ENCODE results near the gene EIF2D. TPM values are rescaled to one million over a fixed set of nuclear protein-coding genes. Genes with fewer than 3 reads are reported as not detected.
A peak's percentile ranks its signal among the peaks of the same experiment; 100 is the strongest.

Gene EIF2D
- polyA plus RNA-seq, 1 donor from 2014 or later = 40.4 TPM

GRCh38 chr1:206609229-206609991 lies 2.9 kb downstream of the EIF2D start:
- peak overlapping the region in 2 of 3 donors; percentile 25 to 62 for H3K27ac Mint-ChIP-seq
- H3K4me3 Mint-ChIP-seq = peak overlapping the region in 1 of 4 donors; percentile 48
- no peaks in the 10 kb centered on the region for H3K9me3 Mint-ChIP-seq
- H3K27me3 Mint-ChIP-seq = no peaks in the 10 kb centered on the region
- H3K4me1 Mint-ChIP-seq = peaks cover 11 to 25% (median 18%) of the 10 kb centered on the region in 3 donors
- H3K36me3 Mint-ChIP-seq = peaks cover 4% of the 10 kb centered on the region

- H3K36me3 Mint-ChIP-seq = peaks cover 4% of the 10 kb centered on the region
- H3K4me3 Mint-ChIP-seq = no peak overlapping the region
- H3K27me3 Mint-ChIP-seq = no peaks in the 10 kb centered on the region
- peaks cover 11 to 25% (median 18%) of the 10 kb centered on the region in 3 donors for H3K4me1 Mint-ChIP-seq
- H3K9me3 Mint-ChIP-seq = no peaks in the 10 kb centered on the region
- peak overlapping the region in 1 of 3 donors; percentile 74 for H3K27ac Mint-ChIP-seq
These were observed 4.1 kb downstream of the EIF2D start for GRCh38 chr1:206608108-206608698.

- Mint-ChIP-seq H3K27me3 (no peaks in the 10 kb centered on the region), H3K36me3 (peaks cover 7% of the 10 kb centered on the region), H3K4me1 (peaks cover 9 to 22% (median 16%) of the 10 kb centered on the region in 3 donors), H3K4me3 (no peak overlapping the region), H3K9me3 (no peaks in the 10 kb centered on the region), H3K27ac (no peak overlapping the region)
These were observed 5.4 kb downstream of the EIF2D start for GRCh38 chr1:206606867-206607266.

GRCh38 chr1:206604861-206605260 lies 7.4 kb downstream of the EIF2D start:
- Mint-ChIP-seq H3K9me3 (no peaks in the 10 kb centered on the region), H3K27ac (no peak overlapping the region), H3K27me3 (no peaks in the 10 kb centered on the region), H3K4me3 (no peak overlapping the region), H3K4me1 (peaks cover 4 to 17% (median 4%) of the 10 kb centered on the region in 3 donors), H3K36me3 (peaks cover 7% of the 10 kb centered on the region)

DNA sequence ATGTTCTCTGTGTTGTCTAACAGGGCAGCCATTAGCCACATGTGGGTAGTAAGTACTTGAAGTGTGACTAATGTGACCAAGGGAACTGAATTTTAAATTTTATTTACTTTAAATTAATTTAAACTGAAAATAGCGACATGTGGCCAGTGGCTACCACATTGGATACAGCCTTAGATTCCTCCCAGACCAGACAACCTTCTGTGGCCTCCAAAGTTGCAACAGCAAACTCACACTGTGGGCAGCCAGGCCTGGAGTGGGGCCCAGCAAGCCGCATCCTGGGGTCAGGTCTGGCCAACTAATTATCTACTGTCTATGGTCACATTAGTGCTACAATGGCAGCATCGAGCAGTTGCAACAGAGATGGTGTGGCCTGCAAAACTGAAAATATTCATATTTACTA lies 11.7 kb downstream of the EIF2D start:
- no peak overlapping the region for H3K4me3 Mint-ChIP-seq
- no peak overlapping the region for H3K27ac Mint-ChIP-seq
- no peaks in the 10 kb centered on the region for H3K9me3 Mint-ChIP-seq
- no peaks in the 10 kb centered on the region for H3K27me3 Mint-ChIP-seq
- peaks cover 0 to 5% (median 0%) of the 10 kb centered on the region in 3 donors for H3K4me1 Mint-ChIP-seq
- H3K36me3 Mint-ChIP-seq = peaks cover 5% of the 10 kb centered on the region

- H3K36me3 Mint-ChIP-seq = peaks cover 8% of the 10 kb centered on the region
- H3K4me3 Mint-ChIP-seq = no peak overlapping the region
- H3K27me3 Mint-ChIP-seq = no peaks in the 10 kb centered on the region
- no peaks in the 10 kb centered on the region for H3K9me3 Mint-ChIP-seq
- peaks cover 0 to 9% (median under 1%) of the 10 kb centered on the region in 3 donors for H3K4me1 Mint-ChIP-seq
- peak overlapping the region in 2 of 3 donors; percentile 31 to 88 for H3K27ac Mint-ChIP-seq
These were observed 16.0 kb downstream of the EIF2D start for GRCh38 chr1:206596319-206596666.

- no peaks in the 10 kb centered on the region for H3K9me3 Mint-ChIP-seq
- no peaks in the 10 kb centered on the region for H3K27me3 Mint-ChIP-seq
- no peak overlapping the region for H3K4me3 Mint-ChIP-seq
- peaks cover 8% of the 10 kb centered on the region for H3K36me3 Mint-ChIP-seq
- peaks cover 0 to 7% (median 5%) of the 10 kb centered on the region in 3 donors for H3K4me1 Mint-ChIP-seq
- peak overlapping the region in 1 of 3 donors; percentile 47 for H3K27ac Mint-ChIP-seq
These were observed 16.5 kb downstream of the EIF2D start for GRCh38 chr1:206595581-206596318.

DNA sequence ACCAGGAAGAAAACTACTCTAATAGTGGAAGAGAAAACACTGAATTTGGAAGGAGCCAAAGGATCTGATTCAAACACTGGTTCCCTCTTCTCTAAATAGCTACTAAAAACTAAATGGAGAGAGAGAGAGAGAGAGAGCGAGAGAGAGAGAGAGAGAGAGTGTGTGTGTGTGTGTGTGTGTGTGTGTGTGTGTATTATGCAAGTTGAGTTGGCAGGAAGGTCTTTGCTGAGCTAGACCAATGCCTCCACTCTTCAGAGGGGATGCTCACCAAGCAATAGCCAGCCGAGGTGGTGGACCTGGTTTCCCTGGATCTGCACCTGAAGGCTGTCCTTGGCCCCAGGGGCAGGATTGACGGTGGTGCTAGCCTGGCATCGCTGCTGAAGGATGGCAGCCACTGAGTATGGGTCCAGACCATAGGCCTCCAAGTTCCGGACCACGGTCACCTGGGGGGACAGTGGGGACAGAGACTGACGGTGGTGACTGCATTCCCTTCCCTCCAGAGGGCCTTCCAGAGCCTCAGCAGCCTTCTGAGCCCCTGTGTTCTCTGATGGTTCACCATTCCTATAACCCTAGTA lies 18.8 kb downstream of the EIF2D start:
- Mint-ChIP-seq H3K36me3 (peaks cover 8% of the 10 kb centered on the region), H3K27me3 (no peaks in the 10 kb centered on the region), H3K4me1 (peaks cover 0 to 13% (median 11%) of the 10 kb centered on the region in 3 donors), H3K27ac (no peak overlapping the region), H3K9me3 (no peaks in the 10 kb centered on the region), H3K4me3 (no peak overlapping the region)

DNA sequence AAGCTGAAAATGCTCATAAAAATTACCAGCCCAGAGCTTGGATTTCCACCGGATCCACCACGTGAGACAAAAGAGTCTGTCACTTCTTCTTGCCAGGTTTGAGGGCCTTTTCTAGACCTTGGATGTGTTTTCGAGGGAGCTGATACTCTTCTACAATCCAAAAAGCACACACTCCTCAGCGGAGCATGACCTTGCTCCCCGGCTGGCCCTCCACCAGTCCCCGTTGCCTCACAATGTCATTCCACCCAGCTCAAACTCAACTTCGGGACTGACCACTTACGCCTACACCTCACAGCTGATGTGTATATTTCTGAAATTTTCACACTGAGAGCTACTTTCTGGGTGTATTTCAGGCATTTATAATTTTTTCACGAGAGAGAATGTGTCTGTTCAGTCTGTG lies 20.6 kb downstream of the EIF2D start:
- no peak overlapping the region for H3K4me3 Mint-ChIP-seq
- H3K9me3 Mint-ChIP-seq = no peaks in the 10 kb centered on the region
- H3K36me3 Mint-ChIP-seq = peaks cover 7% of the 10 kb centered on the region
- H3K4me1 Mint-ChIP-seq = peaks cover 0 to 13% (median 9%) of the 10 kb centered on the region in 3 donors
- no peaks in the 10 kb centered on the region for H3K27me3 Mint-ChIP-seq
- H3K27ac Mint-ChIP-seq = peak overlapping the region in 1 of 3 donors; percentile 57

DNA sequence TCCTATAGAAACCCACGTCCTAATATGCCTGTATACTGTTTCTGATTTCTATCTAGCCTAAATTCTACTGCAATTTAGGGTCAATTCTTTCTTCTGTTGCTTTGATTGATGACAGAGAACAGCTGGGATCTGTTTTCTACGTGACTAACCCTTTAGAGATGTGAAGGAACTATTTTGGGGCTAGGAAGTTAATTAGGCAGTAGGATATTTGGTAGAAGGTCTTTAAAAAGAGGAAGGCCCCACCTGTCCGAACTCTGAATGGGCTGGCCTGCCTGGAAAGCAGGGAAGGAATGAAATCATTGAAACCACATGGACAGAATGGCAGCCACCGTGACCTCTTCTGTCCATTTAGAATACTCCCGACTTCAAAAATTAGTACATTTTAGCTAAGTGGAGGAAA lies 21.0 kb downstream of the EIF2D start:
- Mint-ChIP-seq H3K36me3 (peaks cover 7% of the 10 kb centered on the region), H3K9me3 (no peaks in the 10 kb centered on the region), H3K27ac (peak overlapping the region in 1 of 3 donors; percentile 57), H3K4me3 (no peak overlapping the region), H3K27me3 (no peaks in the 10 kb centered on the region), H3K4me1 (peaks cover 0 to 13% (median 8%) of the 10 kb centered on the region in 3 donors)

GRCh38 chr1:206590025-206590758 lies 22.1 kb downstream of the EIF2D start:
- Mint-ChIP-seq H3K27me3 (no peaks in the 10 kb centered on the region), H3K9me3 (no peaks in the 10 kb centered on the region), H3K36me3 (peaks cover 8% of the 10 kb centered on the region), H3K27ac (peak overlapping the region; percentile 32 to 87 (median 77)), H3K4me3 (no peak overlapping the region), H3K4me1 (peaks cover 0 to 13% (median 8%) of the 10 kb centered on the region in 3 donors)

GRCh38 chr1:206589206-206589605 lies 23.1 kb downstream of the EIF2D start:
- Mint-ChIP-seq H3K27me3 (no peaks in the 10 kb centered on the region), H3K4me3 (no peak overlapping the region), H3K36me3 (peaks cover 6% of the 10 kb centered on the region), H3K27ac (peak overlapping the region in 1 of 3 donors; percentile 84), H3K4me1 (peaks cover 0 to 13% (median 9%) of the 10 kb centered on the region in 3 donors), H3K9me3 (no peaks in the 10 kb centered on the region)

DNA sequence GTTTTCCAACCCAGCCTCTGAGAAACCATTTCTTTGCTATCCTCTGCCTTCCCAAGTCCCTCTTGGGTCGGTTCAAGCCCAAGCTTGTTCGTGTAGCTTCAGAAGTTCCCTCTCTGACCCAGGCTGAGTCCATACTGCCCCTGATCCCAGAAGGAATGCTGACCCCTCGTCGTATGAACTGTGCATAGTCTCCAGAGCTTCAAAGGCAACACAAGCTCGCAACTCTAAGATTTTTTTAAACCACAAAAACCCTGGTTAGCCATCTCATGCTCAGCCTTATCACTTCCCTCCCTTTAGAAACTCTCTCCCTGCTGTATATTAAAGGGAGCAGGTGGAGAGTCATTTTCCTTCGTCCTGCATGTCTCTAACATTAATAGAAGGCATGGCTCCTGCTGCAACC lies 23.8 kb downstream of the EIF2D start:
- Mint-ChIP-seq H3K27ac (peak overlapping the region in 1 of 3 donors; percentile 67), H3K9me3 (no peaks in the 10 kb centered on the region), H3K4me3 (no peak overlapping the region), H3K36me3 (peaks cover 6% of the 10 kb centered on the region), H3K27me3 (no peaks in the 10 kb centered on the region), H3K4me1 (peaks cover 2 to 16% (median 12%) of the 10 kb centered on the region in 3 donors)

GRCh38 chr1:206587904-206588303 lies 24.4 kb downstream of the EIF2D start:
- peaks cover 8% of the 10 kb centered on the region for H3K36me3 Mint-ChIP-seq
- H3K9me3 Mint-ChIP-seq = no peaks in the 10 kb centered on the region
- H3K27me3 Mint-ChIP-seq = no peaks in the 10 kb centered on the region
- H3K4me3 Mint-ChIP-seq = no peak overlapping the region
- H3K27ac Mint-ChIP-seq = no peak overlapping the region
- H3K4me1 Mint-ChIP-seq = peaks cover 4 to 20% (median 12%) of the 10 kb centered on the region in 3 donors
